Measurements from ENCODE around the gene SUMO1. TPM values are rescaled to one million over a fixed set of nuclear protein-coding genes. Genes with fewer than 3 reads are reported as not detected.

The SUMO1 gene
- total and polyA plus RNA-seq, 10 donors: 58.0 to 121 (median 68.9) TPM

GRCh38 chr2:202215179-202215578, 23.2 kb downstream of the SUMO1 start:
- Histone ChIP-seq H3K36me3 (peaks cover 0 to 100% (median 44%) of the 10 kb centered on the region in 6 donors), H3K27me3 (replicated peaks in 1 of 7) (no peaks in the 10 kb centered on the region), H3K4me3 (no peak overlapping the region), H3K27ac (no peak overlapping the region), H3K4me1 (peaks cover 0 to 4% (median 0%) of the 10 kb centered on the region in 6 donors), H3K9me3 (no peaks in the 10 kb centered on the region)
- intact Hi-C loops (cut with DNase I; ENCODE audit: low total_unique reads): no loop called here
- 95 to 100% (median 100%) methylated on average over 1 of the region's 1 CpG for WGBS, 5 donors
- TF ChIP-seq CTCF (IDR thresholded peaks at IDR 0.05 in 8 of 11, conservative IDR thresholded peaks at IDR 0.05 in 3 of 11) (no peak), POLR2A (IDR thresholded peaks at IDR 0.05) (no peak), POLR2AphosphoS5 (IDR thresholded peaks at IDR 0.05) (no peak)
- no peak for DNase-seq

DNA sequence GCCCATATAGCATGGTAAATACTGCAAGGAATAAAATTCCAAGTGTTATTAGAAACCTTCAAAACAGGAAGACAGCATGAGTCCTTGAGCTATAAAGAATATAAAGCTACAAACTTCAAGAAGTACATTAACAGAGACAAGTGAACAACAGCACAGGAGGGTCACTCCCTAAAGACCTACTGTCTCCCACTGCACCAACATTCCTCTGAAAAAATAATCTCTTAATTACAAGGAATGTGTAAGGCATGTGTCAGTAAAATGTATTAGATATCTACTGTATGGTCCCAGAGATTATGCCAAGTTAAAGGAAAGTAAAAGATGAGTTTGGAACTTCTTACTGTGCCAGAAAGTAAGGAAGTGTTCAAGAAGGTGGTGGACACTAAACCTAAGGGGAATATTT, 29.9 kb downstream of the SUMO1 start:
- intact Hi-C loops (cut with DNase I; ENCODE audit: low total_unique reads): no loop called here
- DNase-seq: no peak
- H3K27ac ChIP-seq: no peak overlapping the region
- H3K9me3 ChIP-seq: no peaks in the 10 kb centered on the region
- H3K36me3 ChIP-seq: peaks cover 0 to 97% (median 51%) of the 10 kb centered on the region in 6 donors
- H3K4me1 ChIP-seq: peaks cover 0 to 4% (median 0%) of the 10 kb centered on the region in 6 donors
- H3K27me3 ChIP-seq (replicated peaks in 1 of 7): no peaks in the 10 kb centered on the region
- TF ChIP-seq POLR2AphosphoS5 (IDR thresholded peaks at IDR 0.05): no peak
- no peak for TF ChIP-seq CTCF (IDR thresholded peaks at IDR 0.05 in 8 of 11, conservative IDR thresholded peaks at IDR 0.05 in 3 of 11)
- TF ChIP-seq POLR2A (IDR thresholded peaks at IDR 0.05): no peak
- H3K4me3 ChIP-seq: no peak overlapping the region

DNA sequence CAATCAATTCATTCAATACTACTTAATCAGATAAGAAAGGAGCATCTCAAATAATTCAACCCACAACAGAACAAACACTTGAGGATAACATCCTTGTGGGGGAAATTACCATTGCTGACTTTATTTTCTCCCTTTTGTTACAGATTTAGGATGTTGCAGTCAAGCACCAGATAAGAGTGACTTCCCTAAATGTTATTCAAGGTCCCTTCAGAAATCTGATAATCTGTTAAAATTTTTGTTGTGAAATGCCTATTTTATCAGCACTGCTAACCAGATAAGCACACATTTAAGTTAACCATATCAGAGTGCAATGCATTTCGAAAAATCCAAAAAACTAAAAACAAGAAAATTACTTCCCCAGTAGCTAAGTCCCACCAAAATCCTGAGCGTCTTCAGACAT, 33.5 kb downstream of the SUMO1 start:
- H3K27ac ChIP-seq: no peak overlapping the region
- no peak overlapping the region for H3K4me3 ChIP-seq
- no peak for DNase-seq
- intact Hi-C loops (cut with DNase I; ENCODE audit: low total_unique reads): no loop called here
- TF ChIP-seq CTCF (IDR thresholded peaks at IDR 0.05 in 8 of 11, conservative IDR thresholded peaks at IDR 0.05 in 3 of 11) (no peak), POLR2A (IDR thresholded peaks at IDR 0.05) (no peak), POLR2AphosphoS5 (IDR thresholded peaks at IDR 0.05) (no peak)
- no peaks in the 10 kb centered on the region for H3K27me3 ChIP-seq (replicated peaks in 1 of 7)
- no peaks in the 10 kb centered on the region for H3K9me3 ChIP-seq
- no peaks in the 10 kb centered on the region for H3K4me1 ChIP-seq
- WGBS, 5 donors: 84 to 95% (median 89%) methylated on average over 2 of the region's 2 CpGs
- H3K36me3 ChIP-seq: peaks cover 0 to 67% (median 26%) of the 10 kb centered on the region in 6 donors

DNA sequence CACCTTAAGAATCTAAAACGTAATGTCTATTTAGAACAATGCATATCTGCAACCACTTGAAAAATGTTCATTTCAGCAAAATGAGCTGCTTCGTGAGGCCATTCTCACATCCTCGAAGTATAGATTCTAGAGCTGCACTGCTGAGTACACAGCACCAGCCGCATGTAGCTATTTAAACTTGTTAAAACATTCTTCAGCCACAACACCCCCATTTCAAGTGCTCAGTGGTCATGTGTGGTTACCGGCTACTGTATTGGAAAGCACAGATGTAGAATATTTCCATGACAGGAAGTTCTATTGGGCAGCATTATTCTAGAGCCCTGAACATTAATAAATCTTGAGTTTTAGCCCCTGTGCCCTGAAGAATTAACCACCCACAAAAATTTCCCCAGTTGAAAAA, 35.0 kb downstream of the SUMO1 start:
- TF ChIP-seq POLR2AphosphoS5 (IDR thresholded peaks at IDR 0.05) (no peak), POLR2A (IDR thresholded peaks at IDR 0.05) (no peak), CTCF (IDR thresholded peaks at IDR 0.05 in 8 of 11, conservative IDR thresholded peaks at IDR 0.05 in 3 of 11) (no peak)
- no peaks in the 10 kb centered on the region for H3K4me1 ChIP-seq
- WGBS, 5 donors: 83 to 93% (median 88%) methylated on average over 5 of the region's 5 CpGs
- intact Hi-C loops (cut with DNase I; ENCODE audit: low total_unique reads): no loop called here
- H3K27ac ChIP-seq: no peak overlapping the region
- peaks cover 0 to 52% (median 18%) of the 10 kb centered on the region in 6 donors for H3K36me3 ChIP-seq
- H3K27me3 ChIP-seq (replicated peaks in 1 of 7): no peaks in the 10 kb centered on the region
- DNase-seq: no peak
- H3K9me3 ChIP-seq: no peaks in the 10 kb centered on the region
- H3K4me3 ChIP-seq: no peak overlapping the region
